ENCODE data around the gene CORO2A.

- TF ChIP-seq HNF4A (CRISPR knock-in tag; IDR thresholded peaks at IDR 0.05) (no peak), PHF21A (CRISPR knock-in tag; IDR thresholded peaks at IDR 0.05) (no peak), HDAC1 (CRISPR knock-in tag; IDR thresholded peaks at IDR 0.05) (no peak), CTCF (CRISPR knock-in tag; IDR thresholded peaks at IDR 0.05) (no peak), REST (IDR thresholded peaks at IDR 0.05; ENCODE audit: borderline replicate concordance in 1 of 2, low read depth in 1 of 2, low read length in 2 of 2) (no peak), AFF4 (CRISPR knock-in tag; IDR thresholded peaks at IDR 0.05) (no peak), SRF (IDR thresholded peaks at IDR 0.05; ENCODE audit: low read depth, low read length) (no peak)
Observed at GRCh38 chr9:98107926-98108325, 84.5 kb downstream of the CORO2A start.

All from HepG2 (cell line).